DND-41 (cell line): Measurements from ENCODE around the gene TTC9C.

Experiments used
- CTCF ChIP-seq: IDR thresholded peaks from 2 replicates; pipeline ENCODE4 v1.5.1; 2012; ENCODE audit warnings: borderline replicate concordance, low read length, moderate library complexity, mild to moderate bottlenecking; ENCODE audit not compliant: poor library complexity, severe bottlenecking; ENCODE audit errors: extremely low read depth
- EZH2 ChIP-seq: IDR thresholded peaks from 3 replicates; pipeline ENCODE4 v1.6.1; 2012; ENCODE audit warnings: borderline replicate concordance, low read depth, mild to moderate bottlenecking, moderate library complexity, low read length, inconsistent platforms; ENCODE audit not compliant: severe bottlenecking

- no peak for TF ChIP-seq CTCF
- no peak for TF ChIP-seq EZH2
Observed at GRCh38 chr11:62755086-62755615, 26.9 kb downstream of the TTC9C start.
